Glutamatergic neuron (in vitro differentiated cells): ENCODE results near the gene UBTD1. TPM values are rescaled to one million over a fixed set of nuclear protein-coding genes. Genes with fewer than 3 reads are reported as not detected.

ENCODE experiments used
- DNase-seq: peaks from one replicate; pipeline ENCODE4 v3.0.0; 2022
- H3K27ac Mint-ChIP-seq: one replicate; pipeline ENCODE4 v1.8.0; 2020; ENCODE audit warnings: mild to moderate bottlenecking, mixed read lengths, inconsistent platforms; ENCODE audit not compliant: unreplicated experiment
- H3K27me3 Mint-ChIP-seq: one replicate; pipeline ENCODE4 v1.8.0; 2020; ENCODE audit warnings: mild to moderate bottlenecking, moderate library complexity, mixed read lengths, inconsistent platforms; ENCODE audit not compliant: unreplicated experiment
- H3K36me3 Mint-ChIP-seq: one replicate; pipeline ENCODE4 v1.8.0; 2020; ENCODE audit warnings: mild to moderate bottlenecking, mixed read lengths, inconsistent platforms; ENCODE audit not compliant: unreplicated experiment
- H3K4me1 Mint-ChIP-seq: one replicate; pipeline ENCODE4 v1.8.0; 2020; ENCODE audit warnings: mild to moderate bottlenecking, low read depth, mixed read lengths, inconsistent platforms; ENCODE audit not compliant: unreplicated experiment
- H3K4me3 Mint-ChIP-seq: one replicate; pipeline ENCODE4 v1.8.0; 2020; ENCODE audit warnings: mild to moderate bottlenecking, mixed read lengths, inconsistent platforms; ENCODE audit not compliant: unreplicated experiment
- H3K9me3 Mint-ChIP-seq: one replicate; pipeline ENCODE4 v1.8.0; 2020; ENCODE audit warnings: mild to moderate bottlenecking, moderate library complexity, mixed read lengths, inconsistent platforms; ENCODE audit not compliant: unreplicated experiment
- CTCF ChIP-seq: fragments of 200-600 bp; sonication (generic); IDR thresholded peaks from one replicate; pipeline ENCODE4 v1.5.0; 2021; ENCODE audit not compliant: partially characterized antibody, unreplicated experiment
- total RNA-seq: library from RNA; stranded (reverse); fragmentation: NEBNext Ultra II Directional; extraction: Animal tissue kit (Norgen Biotek cat#: 25700); gene quantifications from one replicate; pipeline ENCODE4 v1.2.1, GENCODE V29; 2021; ENCODE audit not compliant: unreplicated experiment

UBTD1 gene
- total RNA-seq, 1 donor from 2014 or later, result 8.0 TPM

GRCh38 chr10:97534746-97535367 lies 36.1 kb downstream of the UBTD1 start:
- DNase-seq, result peak; percentile 49
- TF ChIP-seq CTCF, result peak; percentile 46
- H3K4me3 Mint-ChIP-seq, result no peak overlapping the region
- peaks cover 4% of the 10 kb centered on the region for H3K27me3 Mint-ChIP-seq
- peaks cover 4% of the 10 kb centered on the region for H3K9me3 Mint-ChIP-seq
- H3K36me3 Mint-ChIP-seq, result peaks cover 3% of the 10 kb centered on the region
- H3K4me1 Mint-ChIP-seq, result peaks cover 4% of the 10 kb centered on the region
- H3K27ac Mint-ChIP-seq, result no peak overlapping the region

- peaks cover 2% of the 10 kb centered on the region for H3K27me3 Mint-ChIP-seq
- no peak overlapping the region for H3K27ac Mint-ChIP-seq
- H3K9me3 Mint-ChIP-seq, result peaks cover 2% of the 10 kb centered on the region
- H3K36me3 Mint-ChIP-seq, result no peaks in the 10 kb centered on the region
- peaks cover 5% of the 10 kb centered on the region for H3K4me1 Mint-ChIP-seq
- H3K4me3 Mint-ChIP-seq, result no peak overlapping the region
- no peak for DNase-seq
- TF ChIP-seq CTCF, result no peak
These were observed 38.6 kb downstream of the UBTD1 start for GRCh38 chr10:97537186-97537869.

GRCh38 chr10:97538411-97538810 lies 39.7 kb downstream of the UBTD1 start:
- H3K4me1 Mint-ChIP-seq, result peaks cover 9% of the 10 kb centered on the region
- H3K4me3 Mint-ChIP-seq, result no peak overlapping the region
- DNase-seq, result no peak
- no peak overlapping the region for H3K27ac Mint-ChIP-seq
- H3K36me3 Mint-ChIP-seq, result no peaks in the 10 kb centered on the region
- H3K27me3 Mint-ChIP-seq, result peaks cover 8% of the 10 kb centered on the region
- H3K9me3 Mint-ChIP-seq, result peaks cover 8% of the 10 kb centered on the region
- TF ChIP-seq CTCF, result no peak

GRCh38 chr10:97538839-97539238 lies 40.1 kb downstream of the UBTD1 start:
- Mint-ChIP-seq H3K36me3 (no peaks in the 10 kb centered on the region), H3K4me1 (peaks cover 13% of the 10 kb centered on the region), H3K4me3 (no peak overlapping the region), H3K27me3 (peaks cover 9% of the 10 kb centered on the region), H3K9me3 (peaks cover 12% of the 10 kb centered on the region), H3K27ac (no peak overlapping the region)
- no peak for DNase-seq
- TF ChIP-seq CTCF, result no peak

GRCh38 chr10:97539523-97540200 lies 40.9 kb downstream of the UBTD1 start:
- DNase-seq, result no peak
- Mint-ChIP-seq H3K36me3 (no peaks in the 10 kb centered on the region), H3K4me3 (no peak overlapping the region), H3K9me3 (peaks cover 10% of the 10 kb centered on the region), H3K4me1 (peaks cover 13% of the 10 kb centered on the region), H3K27me3 (peaks cover 9% of the 10 kb centered on the region), H3K27ac (no peak overlapping the region)
- no peak for TF ChIP-seq CTCF
